ENCODE results near the gene CCDC51. TPM values are rescaled to one million over a fixed set of nuclear protein-coding genes. Genes with fewer than 3 reads are reported as not detected.

The CCDC51 gene
- total RNA-seq, 2 experiments from 2014 or later: 11.5 to 12.2 TPM

DNA sequence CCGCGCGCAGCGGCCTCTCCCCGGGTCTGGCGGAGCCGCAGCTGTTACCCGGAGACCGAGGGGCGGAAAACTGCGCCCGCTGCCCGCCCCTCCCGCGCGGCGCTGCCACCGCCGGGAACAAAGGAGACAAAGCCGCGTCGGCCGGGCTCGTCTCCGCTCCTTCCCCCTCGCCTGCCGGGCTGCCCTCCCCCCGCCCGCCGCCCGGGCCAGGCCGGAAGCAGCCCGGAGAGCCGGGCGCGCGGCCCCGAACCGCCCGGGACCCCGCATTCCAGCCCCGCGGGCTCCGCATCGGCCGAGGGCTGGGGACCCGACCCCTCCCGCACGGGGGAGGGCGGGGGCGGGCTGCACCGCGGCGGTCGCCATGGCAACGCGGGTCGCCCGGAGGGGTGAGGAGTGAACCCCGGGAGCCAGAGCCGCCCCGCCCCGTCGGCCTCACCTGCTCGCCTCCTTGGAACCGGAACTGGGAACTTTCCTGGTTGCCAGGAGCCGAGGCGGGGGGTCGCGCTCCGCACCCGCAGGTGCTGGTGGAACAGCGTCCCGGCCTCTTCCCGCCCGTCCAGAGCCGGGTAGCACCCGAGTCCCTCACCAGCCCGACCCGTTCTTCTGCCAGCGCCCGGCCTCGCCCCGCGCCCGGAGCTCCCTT is 10.5 kb downstream of the CCDC51 start:
- POLR2A ChIA-PET: interaction anchor here (0.9 to 1.0 kb wide), 2 partner anchors 10 kb away, joined by 3 read pairs; partner anchors contain the start of genes CCDC51 and TMA7
- Mint-ChIP-seq H3K4me1 (peaks cover 9% of the 10 kb centered on the region), H3K4me3 (peak overlapping the region; percentile 86), H3K9me3 (no peaks in the 10 kb centered on the region), H3K27ac (peak overlapping the region; percentile 63), H3K36me3 (peaks cover 3% of the 10 kb centered on the region), H3K27me3 (peaks cover 19% of the 10 kb centered on the region)
- peak; percentile 75 for DNase-seq
- ATAC-seq (ENCODE audit: low read depth): peak; percentile 71

DNA sequence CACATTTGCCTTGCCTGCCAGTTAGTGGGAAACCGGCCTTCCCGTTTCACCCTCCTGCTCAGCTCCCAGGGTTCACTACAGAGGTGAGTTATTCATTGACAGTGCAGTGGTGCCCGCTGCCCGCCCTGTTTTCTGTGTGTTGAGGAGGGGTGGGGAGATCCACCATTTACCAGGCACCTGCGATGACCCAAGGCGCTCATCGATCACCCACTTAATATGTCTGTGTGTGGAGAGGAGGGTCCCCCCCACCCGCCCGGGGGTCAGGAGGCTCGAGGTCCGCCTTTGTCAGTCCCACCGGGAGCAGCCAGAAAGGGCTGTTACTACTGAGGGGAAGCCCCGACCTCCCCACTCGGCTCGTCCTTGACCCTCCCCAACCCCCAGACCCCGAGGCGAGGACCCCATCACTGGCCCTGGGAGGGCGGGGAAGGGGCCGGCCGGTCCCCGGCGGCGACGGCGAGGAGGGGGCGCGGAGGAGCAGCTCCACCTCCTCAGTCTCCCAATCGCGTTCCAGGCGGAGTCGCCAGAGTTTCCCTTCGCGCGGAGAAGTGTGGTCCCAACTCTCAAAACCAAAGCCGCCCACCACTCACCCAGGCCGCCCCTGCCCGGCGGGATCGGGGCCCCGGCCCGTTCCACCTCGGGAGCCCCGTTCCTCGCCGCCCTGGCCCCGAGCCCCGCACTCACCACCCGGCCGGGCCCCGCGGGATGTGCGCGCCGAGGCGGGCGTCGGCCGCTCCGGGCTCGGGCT is 11.2 kb downstream of the CCDC51 start:
- no peak overlapping the region for H3K4me3 Mint-ChIP-seq
- peak; percentile 66 for ATAC-seq (ENCODE audit: low read depth)
- no peak overlapping the region for H3K27ac Mint-ChIP-seq
- POLR2A ChIA-PET: interaction anchor here (1.0 kb wide), 1 partner anchor 11 kb away, joined by 3 read pairs; the partner anchor contains the start of gene CCDC51
- DNase-seq: no peak
- H3K4me1 Mint-ChIP-seq: peaks cover 5% of the 10 kb centered on the region
- H3K9me3 Mint-ChIP-seq: no peaks in the 10 kb centered on the region
- H3K36me3 Mint-ChIP-seq: peaks cover 3% of the 10 kb centered on the region
- peaks cover 19% of the 10 kb centered on the region for H3K27me3 Mint-ChIP-seq

DNA sequence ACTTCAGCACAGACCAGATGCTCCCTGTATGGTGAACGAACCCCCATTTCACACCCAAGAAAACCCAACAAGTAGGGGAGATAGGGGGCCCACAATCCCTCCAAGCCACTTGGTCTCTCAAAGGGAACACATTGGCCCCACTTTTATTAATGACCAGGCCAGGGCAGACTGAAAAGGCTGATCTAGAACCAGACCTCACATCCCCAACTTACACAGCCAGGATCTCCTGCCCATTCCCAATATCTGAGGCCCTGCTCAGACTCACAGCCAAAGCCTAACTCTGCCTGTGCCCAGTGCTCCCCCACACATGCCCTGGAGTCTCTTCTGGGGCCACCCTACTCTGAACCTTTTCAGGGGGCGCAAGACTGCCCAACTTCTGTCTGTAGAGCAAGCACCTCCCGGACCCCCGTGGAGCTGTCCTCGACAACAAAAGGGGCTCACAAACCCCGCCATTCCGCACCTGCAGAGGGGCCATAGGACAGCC is 11.8 kb downstream of the CCDC51 start:
- peaks cover 3% of the 10 kb centered on the region for H3K36me3 Mint-ChIP-seq
- H3K9me3 Mint-ChIP-seq: no peaks in the 10 kb centered on the region
- H3K27ac Mint-ChIP-seq: no peak overlapping the region
- no peak for DNase-seq
- peak overlapping the region; percentile 15 for H3K4me3 Mint-ChIP-seq
- POLR2A ChIA-PET: interaction anchor here (1.0 kb wide), 1 partner anchor 12 kb away, joined by 3 read pairs; the partner anchor contains the start of gene CCDC51
- peaks cover 19% of the 10 kb centered on the region for H3K27me3 Mint-ChIP-seq
- no peak for ATAC-seq (ENCODE audit: low read depth)
- H3K4me1 Mint-ChIP-seq: peaks cover 5% of the 10 kb centered on the region

DNA sequence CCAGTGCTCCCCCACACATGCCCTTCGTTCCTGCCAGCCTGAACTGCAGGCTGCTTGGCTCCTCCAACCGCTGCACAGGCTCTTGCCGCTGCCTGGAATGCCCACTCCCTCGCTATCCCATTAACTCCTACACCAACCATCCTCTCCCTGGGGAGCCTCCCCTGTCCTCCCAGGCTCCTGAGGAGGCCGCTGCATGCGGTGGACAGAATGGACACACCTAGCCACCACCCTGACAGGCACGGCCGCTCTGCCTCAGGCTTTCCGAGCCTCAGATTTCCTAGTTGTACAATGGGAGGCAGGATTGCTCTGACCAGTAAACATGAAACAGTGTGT is 12.3 kb downstream of the CCDC51 start:
- no peak overlapping the region for H3K4me3 Mint-ChIP-seq
- no peak for DNase-seq
- no peak for ATAC-seq (ENCODE audit: low read depth)
- H3K27me3 Mint-ChIP-seq: peaks cover 19% of the 10 kb centered on the region
- H3K9me3 Mint-ChIP-seq: no peaks in the 10 kb centered on the region
- POLR2A ChIA-PET: no interaction called here
- H3K36me3 Mint-ChIP-seq: peaks cover 3% of the 10 kb centered on the region
- H3K27ac Mint-ChIP-seq: no peak overlapping the region
- peaks cover 5% of the 10 kb centered on the region for H3K4me1 Mint-ChIP-seq

DNA sequence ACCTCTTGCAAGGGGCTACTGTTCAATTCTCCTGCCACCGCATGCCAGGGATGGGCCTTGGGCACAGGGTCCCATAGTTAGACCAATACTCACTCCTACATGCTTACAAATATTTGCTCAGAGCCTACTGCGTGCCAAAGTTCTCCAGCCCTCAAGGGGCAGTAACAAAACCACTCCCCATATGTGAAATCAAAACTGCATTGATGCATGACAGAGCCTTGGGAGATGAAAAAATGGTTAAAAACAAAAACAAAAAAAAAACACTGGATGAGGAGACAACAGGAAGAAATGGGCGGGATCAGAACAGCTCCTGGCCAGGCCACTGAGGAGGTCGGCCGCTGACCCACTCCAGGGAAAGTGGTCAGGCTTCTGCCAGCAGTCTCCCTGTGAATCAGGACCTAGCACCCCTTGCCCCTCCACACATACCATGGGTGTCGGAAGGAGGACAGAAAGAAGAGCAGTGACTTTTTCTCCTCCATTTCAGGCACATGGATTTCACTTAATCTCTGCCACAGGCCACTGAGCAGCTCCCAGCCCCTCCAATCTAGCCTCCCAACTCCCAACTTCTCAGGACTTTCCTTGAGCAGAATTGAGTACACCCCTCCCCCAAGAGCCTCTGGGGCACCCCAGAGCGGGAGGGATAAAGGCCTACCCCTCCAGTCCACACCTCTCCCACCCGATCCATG is 12.8 kb downstream of the CCDC51 start:
- POLR2A ChIA-PET: no interaction called here
- Mint-ChIP-seq H3K4me3 (no peak overlapping the region), H3K4me1 (peaks cover 5% of the 10 kb centered on the region), H3K27me3 (peaks cover 19% of the 10 kb centered on the region), H3K27ac (no peak overlapping the region), H3K36me3 (peaks cover 3% of the 10 kb centered on the region), H3K9me3 (no peaks in the 10 kb centered on the region)
- no peak for ATAC-seq (ENCODE audit: low read depth)
- DNase-seq: no peak

DNA sequence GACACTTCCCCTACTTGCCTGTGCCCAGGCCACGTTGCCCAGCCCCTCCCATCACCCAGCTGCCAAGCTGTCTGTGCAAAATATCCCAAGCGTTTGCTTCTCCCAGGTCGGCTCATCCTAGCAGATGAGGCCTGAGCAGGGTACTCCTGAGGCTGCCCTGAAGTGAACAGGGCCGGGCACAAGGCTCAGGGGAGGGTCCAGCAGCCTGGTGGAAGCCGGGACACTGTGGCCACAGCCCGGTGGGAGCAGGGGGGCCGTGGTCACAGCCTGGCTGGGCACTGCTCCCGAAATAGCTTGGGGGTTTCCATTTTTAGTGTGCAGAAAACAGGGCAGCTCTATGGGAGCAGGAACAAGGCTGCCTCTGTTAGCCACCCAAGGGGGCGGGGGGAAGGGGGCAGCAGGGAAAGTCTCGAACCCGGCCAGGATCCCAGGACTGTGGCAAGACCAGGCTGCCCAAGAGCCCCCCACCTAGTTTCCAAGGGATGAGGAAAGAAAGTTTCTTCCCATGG is 13.5 kb downstream of the CCDC51 start:
- ATAC-seq (ENCODE audit: low read depth): no peak
- no peaks in the 10 kb centered on the region for H3K9me3 Mint-ChIP-seq

DNA sequence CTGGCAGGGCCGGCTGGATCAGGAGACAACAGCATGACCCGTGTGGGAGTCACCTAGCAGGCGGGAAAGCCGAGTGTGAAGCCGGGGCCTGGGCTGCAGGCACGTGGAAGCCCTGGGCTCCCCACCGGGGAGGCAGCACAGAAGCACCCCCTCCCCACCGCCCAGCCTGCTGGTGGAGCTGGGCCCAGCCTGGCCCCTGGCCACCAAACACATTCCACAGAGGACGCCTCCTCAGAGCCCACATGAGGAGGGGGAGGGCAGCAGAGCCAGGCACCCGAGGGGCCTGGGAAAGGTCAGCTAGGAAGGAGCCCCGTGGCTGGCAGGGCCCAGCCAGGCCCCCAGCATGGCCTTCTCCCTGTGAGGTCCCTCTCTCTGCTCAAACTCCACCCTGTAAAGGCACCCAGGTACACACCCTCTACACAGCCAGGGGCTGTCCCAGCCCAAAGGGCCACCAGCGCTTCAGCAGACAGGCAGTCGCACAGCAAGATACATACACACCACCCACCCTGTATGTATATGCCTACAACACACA is 14.6 kb downstream of the CCDC51 start:
- no peaks in the 10 kb centered on the region for H3K36me3 Mint-ChIP-seq
- peaks cover 19% of the 10 kb centered on the region for H3K27me3 Mint-ChIP-seq
- H3K27ac Mint-ChIP-seq: no peak overlapping the region
- ATAC-seq (ENCODE audit: low read depth) (no peak), DNase-seq (no peak)
- H3K4me1 Mint-ChIP-seq: peaks cover 5% of the 10 kb centered on the region
- no peaks in the 10 kb centered on the region for H3K9me3 Mint-ChIP-seq
- POLR2A ChIA-PET: no interaction called here
- H3K4me3 Mint-ChIP-seq: no peak overlapping the region

More for the DNA sequence above, 13.5 kb downstream of the CCDC51 start:
- H3K27ac Mint-ChIP-seq: no peak overlapping the region
- POLR2A ChIA-PET: no interaction called here
- peaks cover 5% of the 10 kb centered on the region for H3K4me1 Mint-ChIP-seq
- no peaks in the 10 kb centered on the region for H3K36me3 Mint-ChIP-seq
- peaks cover 19% of the 10 kb centered on the region for H3K27me3 Mint-ChIP-seq
- no peak overlapping the region for H3K4me3 Mint-ChIP-seq
- no peak for DNase-seq

DNA sequence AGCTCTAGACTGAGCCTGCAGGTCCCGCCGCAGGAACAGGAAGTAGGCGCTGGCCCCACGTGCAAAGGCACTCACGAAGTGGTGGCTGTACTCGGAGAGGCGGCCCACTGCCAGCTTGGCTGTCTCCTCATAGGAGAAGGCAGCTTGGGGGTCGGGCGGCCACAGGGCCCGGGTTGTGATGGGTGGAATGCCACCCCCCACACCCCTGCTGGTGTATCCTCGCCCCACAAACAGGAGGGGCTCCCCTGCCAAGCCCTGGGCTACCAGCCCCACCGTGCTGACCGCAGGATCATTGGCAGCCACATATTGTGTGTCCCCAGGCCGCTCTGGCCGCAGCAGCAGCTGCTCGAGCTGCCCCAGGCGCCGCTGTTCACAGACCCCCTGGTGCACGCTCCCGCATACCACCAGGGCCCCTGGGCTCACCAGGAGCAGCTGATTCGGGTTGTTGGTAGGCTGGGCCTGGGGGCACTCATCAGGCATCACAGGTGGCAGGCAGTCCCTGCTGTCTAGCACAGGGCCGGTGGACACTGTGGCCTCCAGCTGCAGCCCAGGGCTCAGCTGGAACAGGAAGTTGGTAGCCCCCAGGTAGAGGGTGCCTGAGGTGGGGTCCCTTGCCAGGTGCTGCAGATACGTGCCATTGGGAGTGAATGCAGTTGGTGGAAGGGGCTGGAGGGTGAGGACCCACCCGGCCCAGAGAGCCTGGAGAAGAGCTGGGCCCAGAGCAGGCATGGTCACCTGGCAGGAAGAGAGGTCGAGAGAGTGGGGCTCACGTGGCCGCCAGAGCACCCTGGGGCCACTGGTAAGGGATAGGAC is 15.8 kb downstream of the CCDC51 start:
- H3K9me3 Mint-ChIP-seq: no peaks in the 10 kb centered on the region
- POLR2A ChIA-PET: interaction anchor here (1.0 kb wide), 2 partner anchors 16 to 44 kb away, joined by 3 read pairs; partner anchors contain the start of genes CCDC51 and TMA7
- H3K36me3 Mint-ChIP-seq: no peaks in the 10 kb centered on the region
- H3K27ac Mint-ChIP-seq: no peak overlapping the region
- H3K27me3 Mint-ChIP-seq: peaks cover 17% of the 10 kb centered on the region
- H3K4me1 Mint-ChIP-seq: peaks cover 3% of the 10 kb centered on the region
- DNase-seq (no peak), ATAC-seq (ENCODE audit: low read depth) (no peak)
- no peak overlapping the region for H3K4me3 Mint-ChIP-seq

DNA sequence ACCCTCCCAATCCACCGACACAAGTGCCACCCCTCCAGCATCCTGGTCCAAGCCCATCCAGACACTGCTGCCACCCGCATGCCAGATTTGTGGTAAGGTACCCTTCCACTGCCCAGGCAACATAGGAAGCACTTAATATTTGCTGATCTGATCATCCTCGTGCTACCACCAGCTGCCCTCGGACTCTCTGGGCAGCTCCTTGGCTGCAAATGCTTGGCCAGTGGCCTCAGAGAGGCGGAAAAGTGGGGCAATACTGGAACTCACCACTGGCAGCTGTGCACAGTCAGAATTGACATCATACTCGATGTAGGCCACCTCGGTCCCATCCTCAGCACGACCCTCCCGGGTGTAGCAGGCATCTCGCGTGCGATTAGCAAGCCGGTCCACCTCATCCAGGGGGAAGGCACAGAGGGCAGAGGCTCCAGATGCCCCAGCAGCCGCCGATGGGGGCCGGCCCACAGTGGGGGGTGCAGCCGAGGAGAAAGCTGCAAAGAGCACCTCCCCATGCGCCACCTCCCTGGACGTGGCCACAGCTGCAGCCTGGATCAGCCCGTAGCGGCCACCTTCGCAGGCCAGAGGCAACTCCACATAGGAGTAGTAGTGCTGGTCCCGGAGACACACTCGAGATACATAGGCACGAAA is 16.6 kb downstream of the CCDC51 start:
- Mint-ChIP-seq H3K27ac (no peak overlapping the region), H3K36me3 (no peaks in the 10 kb centered on the region), H3K4me1 (peaks cover 3% of the 10 kb centered on the region), H3K27me3 (peaks cover 14% of the 10 kb centered on the region), H3K9me3 (no peaks in the 10 kb centered on the region), H3K4me3 (no peak overlapping the region)
- ATAC-seq (ENCODE audit: low read depth): no peak
- POLR2A ChIA-PET: interaction anchor here (1.0 kb wide), 2 partner anchors 16 to 45 kb away, joined by 3 read pairs; partner anchors contain the start of genes CCDC51 and TMA7
- DNase-seq: no peak

DNA sequence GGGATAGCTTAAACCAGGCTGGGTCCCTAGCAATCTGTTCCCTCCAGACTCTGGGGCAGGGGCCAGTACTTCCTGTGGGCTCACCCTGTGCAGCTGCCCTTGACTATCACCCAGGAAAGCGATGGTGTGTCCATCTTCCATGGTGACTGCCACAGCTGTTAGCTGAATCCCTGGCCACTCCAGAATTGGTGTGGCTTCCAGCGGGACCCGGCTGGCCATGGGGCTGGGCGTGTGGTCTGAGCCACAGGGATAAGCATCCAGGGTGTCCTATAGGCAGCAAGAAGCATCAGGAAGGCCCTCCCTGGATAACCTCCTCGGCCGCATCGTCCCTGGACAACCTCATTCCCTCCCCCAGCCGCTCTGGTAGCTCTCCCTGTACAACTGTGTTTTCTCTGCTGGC is 17.2 kb downstream of the CCDC51 start:
- peaks cover 3% of the 10 kb centered on the region for H3K4me1 Mint-ChIP-seq
- H3K36me3 Mint-ChIP-seq: no peaks in the 10 kb centered on the region
- no peak for ATAC-seq (ENCODE audit: low read depth)
- POLR2A ChIA-PET: interaction anchor here (1.0 kb wide), 1 partner anchor 46 kb away, joined by 3 read pairs; no protein-coding TSS in a partner anchor
- no peak for DNase-seq
- peaks cover 8% of the 10 kb centered on the region for H3K27me3 Mint-ChIP-seq
- no peak overlapping the region for H3K4me3 Mint-ChIP-seq
- no peak overlapping the region for H3K27ac Mint-ChIP-seq
- no peaks in the 10 kb centered on the region for H3K9me3 Mint-ChIP-seq

DNA sequence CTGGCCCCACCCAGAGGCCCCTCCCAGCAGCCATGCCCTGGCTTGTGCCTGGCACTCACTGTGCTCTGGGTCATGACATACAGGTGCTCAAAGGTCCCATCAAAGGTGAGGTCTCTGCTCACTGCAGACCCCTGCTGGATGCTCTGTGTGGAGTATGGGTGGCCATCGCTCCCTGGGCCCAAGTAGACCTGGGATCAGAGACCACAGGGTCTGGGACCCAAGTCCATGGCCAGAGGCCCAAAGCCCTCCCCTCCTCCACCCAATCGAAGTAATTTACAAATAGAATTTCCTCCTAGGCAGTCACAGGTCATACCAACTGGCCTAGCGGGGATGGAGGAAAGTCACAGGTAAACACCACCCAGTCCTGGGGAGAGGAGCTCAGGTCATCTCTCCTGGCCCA is 17.6 kb downstream of the CCDC51 start:
- no peak for DNase-seq
- POLR2A ChIA-PET: no interaction called here
- peaks cover 5% of the 10 kb centered on the region for H3K27me3 Mint-ChIP-seq
- H3K27ac Mint-ChIP-seq: no peak overlapping the region
- H3K4me3 Mint-ChIP-seq: no peak overlapping the region
- no peaks in the 10 kb centered on the region for H3K9me3 Mint-ChIP-seq
- peak; percentile 28 for ATAC-seq (ENCODE audit: low read depth)
- peaks cover 3% of the 10 kb centered on the region for H3K4me1 Mint-ChIP-seq
- H3K36me3 Mint-ChIP-seq: no peaks in the 10 kb centered on the region

DNA sequence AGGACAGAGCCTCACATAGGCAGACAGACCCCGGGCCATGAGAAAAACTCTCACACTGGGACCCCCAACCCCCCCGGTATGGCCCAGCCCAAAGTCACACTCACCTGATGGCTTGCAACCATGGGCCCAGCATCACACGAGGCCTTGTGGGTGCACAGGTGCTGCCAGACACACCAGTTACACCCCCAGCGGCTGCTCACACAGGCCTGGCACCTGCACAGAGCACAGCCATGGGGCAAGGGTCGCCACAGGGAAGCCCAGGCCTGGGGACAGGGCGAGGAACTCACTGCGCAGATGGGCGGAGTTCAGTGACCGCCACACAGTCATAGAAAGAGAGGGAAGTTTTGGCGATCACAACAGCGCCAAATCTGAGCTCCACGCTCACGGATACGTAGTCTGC is 19.4 kb downstream of the CCDC51 start:
- H3K36me3 Mint-ChIP-seq: no peaks in the 10 kb centered on the region
- POLR2A ChIA-PET: no interaction called here
- no peak overlapping the region for H3K27ac Mint-ChIP-seq

More for the DNA sequence above, 19.4 kb downstream of the CCDC51 start:
- Mint-ChIP-seq H3K9me3 (no peaks in the 10 kb centered on the region), H3K4me3 (no peak overlapping the region), H3K27me3 (no peaks in the 10 kb centered on the region), H3K4me1 (peaks cover 3% of the 10 kb centered on the region)
- ATAC-seq (ENCODE audit: low read depth) (no peak), DNase-seq (no peak)

Measured in activated naive CD8-positive, alpha-beta T cell treated with anti-CD3 and anti-CD28 coated beads, Interleukin-2, amount 10 ng/mL, durations not matched to agents 7 days and 5 days (primary cell).